ENCODE data around the gene TYMP.

The TYMP gene

GRCh38 chr22:50500452-50500851 is 29.4 kb downstream of the TYMP start:
- no peak for TF ChIP-seq CTCF (IDR thresholded peaks at IDR 0.05)

GRCh38 chr22:50498322-50498890 is 31.4 kb downstream of the TYMP start:
- TF ChIP-seq CTCF (IDR thresholded peaks at IDR 0.05), result peak; percentile 76

- no peak for TF ChIP-seq CTCF (IDR thresholded peaks at IDR 0.05)
Measured at GRCh38 chr22:50497093-50497492, 32.7 kb downstream of the TYMP start.

GRCh38 chr22:50490531-50491308 is 39.1 kb downstream of the TYMP start:
- no peak for TF ChIP-seq CTCF (IDR thresholded peaks at IDR 0.05)

GRCh38 chr22:50489363-50490243 is 40.2 kb downstream of the TYMP start:
- no peak for TF ChIP-seq CTCF (IDR thresholded peaks at IDR 0.05)

- no peak for TF ChIP-seq CTCF (IDR thresholded peaks at IDR 0.05)
Measured at GRCh38 chr22:50488886-50489285, 40.9 kb downstream of the TYMP start.

GRCh38 chr22:50488006-50488677 is 41.7 kb downstream of the TYMP start:
- TF ChIP-seq CTCF (IDR thresholded peaks at IDR 0.05), result no peak

Measured in LNCAP (cell line).